Measurements from ENCODE around the gene GTPBP4.
"Not testable (repeated sequence)": the region's sequence is repeated elsewhere in the genome, so short reads cannot be mapped to it uniquely, and the experiment has no call there.

GTPBP4 gene

GRCh38 chr10:1034758-1035157 lies 46.5 kb downstream of the GTPBP4 start:
- DNase-seq = no peak

- no peak for DNase-seq
Observed at GRCh38 chr10:1035201-1035600, 47.0 kb downstream of the GTPBP4 start.

- no peak for DNase-seq
Observed at GRCh38 chr10:1036341-1036791, 48.1 kb downstream of the GTPBP4 start.

GRCh38 chr10:1037098-1037497 lies 48.9 kb downstream of the GTPBP4 start:
- no peak for DNase-seq

GRCh38 chr10:1038769-1039168 lies 50.5 kb downstream of the GTPBP4 start:
- DNase-seq = not testable (repeated sequence)

- no peak for DNase-seq
Observed at GRCh38 chr10:1040133-1040532, 51.9 kb downstream of the GTPBP4 start.

GRCh38 chr10:1041514-1041913 lies 53.3 kb downstream of the GTPBP4 start:
- DNase-seq = no peak

- DNase-seq = peak in 3 of 6 experiments; percentile 27 to 41 (median 35)
Observed at GRCh38 chr10:1043532-1043995, 55.3 kb downstream of the GTPBP4 start.

- DNase-seq = no peak
Observed at GRCh38 chr10:1044146-1044545, 55.9 kb downstream of the GTPBP4 start.

- no peak for DNase-seq
Observed at GRCh38 chr10:1044964-1045363, 56.7 kb downstream of the GTPBP4 start.

- DNase-seq = no peak
Observed at GRCh38 chr10:1045415-1045814, 57.2 kb downstream of the GTPBP4 start.

- no peak for DNase-seq
Observed at GRCh38 chr10:1047937-1048336, 59.7 kb downstream of the GTPBP4 start.

GRCh38 chr10:1048349-1048731 lies 60.1 kb downstream of the GTPBP4 start:
- DNase-seq = peak; percentile 62 to 91 (median 78)

- DNase-seq = peak; percentile 95 to 100 (median 97)
Observed at GRCh38 chr10:1048732-1049424, 60.6 kb downstream of the GTPBP4 start, which contains the start of gene IDI1. TSS of gene IDI1 (minus strand) at chr10:1049119. CDS start at chr10:1049003, 116 bp downstream.

- no peak for DNase-seq
Observed at GRCh38 chr10:1049425-1049958, 61.3 kb downstream of the GTPBP4 start.

GRCh38 chr10:1050145-1050544 lies 61.9 kb downstream of the GTPBP4 start:
- peak in 4 of 6 experiments; percentile 15 to 49 (median 32) for DNase-seq

- DNase-seq = peak in 5 of 6 experiments; percentile 32 to 50 (median 44)
Observed at GRCh38 chr10:1050554-1050953, 62.3 kb downstream of the GTPBP4 start.

GRCh38 chr10:1054684-1055083 lies 66.5 kb downstream of the GTPBP4 start:
- DNase-seq = no peak

GRCh38 chr10:1056326-1057105 lies 68.3 kb downstream of the GTPBP4 start, which contains the start of gene WDR37:
TSS of gene WDR37 (plus strand) at chr10:1056385. CDS start at chr10:1072156, 15,771 bp downstream.
- DNase-seq = peak; percentile 75 to 89 (median 84)

GRCh38 chr10:1057106-1057657 lies 68.9 kb downstream of the GTPBP4 start:
- peak in 1 of 6 experiments; percentile 19 for DNase-seq

GRCh38 chr10:1058017-1058416 lies 69.8 kb downstream of the GTPBP4 start:
- DNase-seq = no peak

- no peak for DNase-seq
Observed at GRCh38 chr10:1059902-1060301, 71.7 kb downstream of the GTPBP4 start.

Measured in stimulated activated naive CD4-positive, alpha-beta T cell (primary cell).